A549 (cell line): ENCODE data around the gene GALC. TPM values are rescaled to one million over a fixed set of nuclear protein-coding genes. Genes with fewer than 3 reads are reported as not detected.

Experiments used
- ATAC-seq, 2 experiments: fragments of 200-7000 bp in 1 of 2; fragments of >200 bp in 1 of 2; cut with Nextera tagmentation in 1 of 2; cut with Tn5 transposase in 1 of 2; 3 replicates each; pipeline versions ENCODE4 v1.8.0 to v1.9.1; 2018 to 2020; ENCODE audit warnings: mild to moderate bottlenecking in 1 of 2, moderate library complexity in 1 of 2
- CTCF ChIA-PET: fragments of 300-600 bp; sonication (Branson Sonifier 250); formaldehyde crosslinking; extraction: SDS; loops from one replicate; lab custom pipeline; 2021; ENCODE audit warnings: antibody characterized with exemption, inconsistent platforms; lab: Yijun Ruan, JAX
- POLR2A ChIA-PET: fragments of 350-600 bp; formaldehyde crosslinking; extraction: SDS; loops from one replicate; lab custom pipeline; 2021; ENCODE audit warnings: antibody characterized with exemption, inconsistent platforms; lab: Yijun Ruan, JAX
- DNase-seq, 2 experiments: peaks; one replicate each; pipeline versions ENCODE4 v3.0.0 to v3.0.0-alpha.2; 2011 to 2016; ENCODE audit warnings: low read depth in 1 of 2, low spot score in 1 of 2
- FAIRE-seq: peaks from 2 replicates; lab custom pipeline; 2011; peaks lifted over from hg19 to GRCh38; lab: Jason Lieb, UNC
- H3K27ac ChIP-seq, 2 experiments: fragments of >200 bp; sonication (Bioruptor Twin); formaldehyde crosslinking; 3 replicates each; pipeline ENCODE4 v1.5.1; 2016 to 2017
- H3K4me1 ChIP-seq: fragments of >200 bp; sonication (Bioruptor Twin); formaldehyde crosslinking; 3 replicates; pipeline ENCODE4 v1.6.1; 2016
- H3K4me2 ChIP-seq: fragments of >200 bp; sonication (Bioruptor Twin); formaldehyde crosslinking; 3 replicates; pipeline ENCODE4 v1.6.1; 2016
- H3K4me3 ChIP-seq: fragments of >200 bp; sonication (Bioruptor Twin); formaldehyde crosslinking; 3 replicates; pipeline ENCODE4 v1.5.1; 2016
- H3K9me3 ChIP-seq: fragments of >200 bp; sonication (Bioruptor Twin); formaldehyde crosslinking; 3 replicates; pipeline ENCODE4 v1.6.1; 2016
- CBX8 ChIP-seq: fragments of 200-600 bp; sonication (generic); IDR thresholded peaks from 2 replicates; pipeline ENCODE4 v1.6.1; 2016
- CEBPB ChIP-seq, 2 experiments: fragments of >200 bp in 1 of 2; sonication (Bioruptor Twin) in 1 of 2; formaldehyde crosslinking in 1 of 2; IDR thresholded peaks; 2 replicates each; pipeline ENCODE4 v1.6.1; 2012 to 2016
- EHF ChIP-seq: fragments of 250-450 bp; sonication (Bioruptor Pico); IDR thresholded peaks from 2 replicates; pipeline ENCODE4 v1.5.0; 2020; ENCODE audit warnings: mild to moderate bottlenecking
- EHMT2 ChIP-seq: fragments of 200-600 bp; sonication (generic); IDR thresholded peaks from 2 replicates; pipeline ENCODE4 v1.6.1; 2016; ENCODE audit warnings: antibody characterized with exemption, low read depth, mild to moderate bottlenecking, moderate library complexity
- ESRRA ChIP-seq: fragments of 150-350 bp; IDR thresholded peaks from 2 replicates; pipeline ENCODE4 v1.6.1; 2014; ENCODE audit warnings: mild to moderate bottlenecking, low read length, borderline replicate concordance
- FOSB ChIP-seq: fragments of 250-450 bp; sonication (Bioruptor Pico); IDR thresholded peaks from 2 replicates; pipeline ENCODE4 v1.5.0; 2020; ENCODE audit warnings: mild to moderate bottlenecking, moderate library complexity
- FOSL2 ChIP-seq, 2 experiments: fragments of 450-650 bp in 1 of 2; fragments of >200 bp in 1 of 2; sonication (Bioruptor Twin) in 1 of 2; formaldehyde crosslinking; IDR thresholded peaks; 2 replicates each; pipeline versions ENCODE4 v1.5.0 to v1.6.1; 2016 to 2020; ENCODE audit warnings: mild to moderate bottlenecking in 1 of 2, moderate library complexity in 1 of 2
- FOXS1 ChIP-seq: fragments of 250-450 bp; sonication (Bioruptor Pico); IDR thresholded peaks from 2 replicates; pipeline ENCODE4 v1.5.0; 2020; ENCODE audit warnings: mild to moderate bottlenecking, moderate library complexity
- JUN ChIP-seq, 2 experiments: fragments of >200 bp; sonication (Bioruptor Twin); formaldehyde crosslinking; IDR thresholded peaks; 2 replicates in 1 of 2; 3 replicates in 1 of 2; pipeline ENCODE4 v1.6.1; 2016 to 2017
- JUNB ChIP-seq: fragments of >200 bp; sonication (Bioruptor Twin); formaldehyde crosslinking; IDR thresholded peaks from 2 replicates; pipeline ENCODE4 v1.6.1; 2016
- KDM1A ChIP-seq: fragments of 200-600 bp; sonication (generic); IDR thresholded peaks from 2 replicates; pipeline ENCODE4 v1.6.1; 2016; ENCODE audit warnings: low read depth, mild to moderate bottlenecking
- PHF8 ChIP-seq: fragments of 200-600 bp; sonication (generic); IDR thresholded peaks from 2 replicates; pipeline ENCODE4 v1.6.1; 2016; ENCODE audit warnings: low read depth, mild to moderate bottlenecking, antibody characterized with exemption, moderate library complexity, borderline replicate concordance
- POLR2A ChIP-seq: IDR thresholded peaks from 2 replicates; pipeline ENCODE4 v1.6.1; 2012; ENCODE audit warnings: mild to moderate bottlenecking, low read length
- RAD21 ChIP-seq, 2 experiments: fragments of >200 bp in 1 of 2; sonication (Bioruptor Twin) in 1 of 2; formaldehyde crosslinking in 1 of 2; IDR thresholded peaks in 1 of 2; conservative IDR thresholded peaks in 1 of 2; 2 replicates in 1 of 2; 3 replicates in 1 of 2; pipeline ENCODE4 v1.6.1; 2012 to 2018; ENCODE audit warnings: inconsistent platforms in 1 of 2
- RCOR1 ChIP-seq: fragments of 150-350 bp; IDR thresholded peaks from 2 replicates; pipeline ENCODE4 v1.6.1; 2014; ENCODE audit warnings: antibody characterized with exemption, low read length, low read depth
- RFX5 ChIP-seq: fragments of 450-650 bp; IDR thresholded peaks from 2 replicates; pipeline ENCODE4 v1.7.1; 2014; ENCODE audit warnings: antibody characterized with exemption, mild to moderate bottlenecking, moderate library complexity
- TFCP2L1 ChIP-seq: fragments of 250-450 bp; sonication (Bioruptor Pico); IDR thresholded peaks from 2 replicates; pipeline ENCODE4 v1.5.0; 2021; ENCODE audit warnings: mild to moderate bottlenecking
- ZFP36 ChIP-seq: fragments of 450-650 bp; IDR thresholded peaks from 2 replicates; pipeline ENCODE4 v1.6.1; 2014; ENCODE audit warnings: borderline replicate concordance; ENCODE audit not compliant: partially characterized antibody
- ZNF302 ChIP-seq: fragments of 250-450 bp; sonication (Bioruptor Pico); IDR thresholded peaks from 2 replicates; pipeline ENCODE4 v1.9.0; 2021; ENCODE audit warnings: inconsistent platforms, mild to moderate bottlenecking, moderate library complexity
- WGBS: methylation state at CpG from one replicate; pipeline ENCODE4 v1.1.6; 2017; ENCODE audit errors: missing lambda C conversion rate; 5-methylcytosine and 5-hydroxymethylcytosine counted together
- polyA plus RNA-seq, 4 experiments: library from polyadenylated mRNA; depleted of rRNA in 3 of 4; stranded (reverse); fragments of >200 nt; fragmentation: RNase III in 1 of 4; extraction: RNeasy Plus Mini Kit Qiagen cat#74134 plus additional on column Dnase treatment in 1 of 4; gene quantifications; 2 replicates in 3 of 4; 3 replicates in 1 of 4; pipeline ENCODE4 v1.2.3, GENCODE V29; 2011 to 2017
- TF ChIP-seq, protein P1 (sequence below): fragments of >200 bp; sonication (Bioruptor Twin); formaldehyde crosslinking; IDR thresholded peaks from 3 replicates; pipeline ENCODE4 v1.5.1; 2016
- TF ChIP-seq, protein P2 (sequence below): fragments of 250-450 bp; sonication (Bioruptor Pico); IDR thresholded peaks from 2 replicates; pipeline ENCODE4 v1.5.0; 2020; ENCODE audit warnings: low read depth, mild to moderate bottlenecking, moderate library complexity
- TF ChIP-seq, protein P3 (sequence below): IDR thresholded peaks from 2 replicates; pipeline ENCODE4 v1.6.1; 2012
- TF ChIP-seq, protein P4 (sequence below): fragments of 250-450 bp; sonication (Bioruptor Pico); IDR thresholded peaks from 2 replicates; pipeline ENCODE4 v1.5.0; 2021; ENCODE audit warnings: mild to moderate bottlenecking, moderate library complexity, borderline replicate concordance
- TF ChIP-seq, protein P5 (sequence below): fragments of >200 bp; sonication (Bioruptor Twin); formaldehyde crosslinking; IDR thresholded peaks from 2 replicates; pipeline ENCODE4 v1.6.1; 2016

GALC gene
- polyA plus RNA-seq, 2 of the 4 experiments (the other 2 are of a cell fraction), result 15.5 to 38.3 TPM

DNA sequence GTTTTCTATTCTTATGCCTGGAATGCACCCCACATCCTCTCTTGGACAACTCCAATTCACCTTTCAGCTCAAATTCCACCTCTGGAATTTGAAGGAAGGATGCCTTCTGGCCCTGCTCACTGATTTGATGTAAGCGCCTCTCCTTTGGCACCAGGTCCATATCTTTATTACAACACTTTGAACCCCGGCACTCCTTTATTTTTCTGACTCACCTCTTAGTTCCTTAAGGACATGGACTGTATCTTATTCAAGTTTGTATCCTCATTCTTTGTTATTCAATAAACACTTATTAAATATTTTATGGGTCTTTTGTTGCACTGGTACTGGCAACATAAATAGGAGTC is 3.1 kb downstream of the GALC start:
- ATAC-seq, result no peak
- CTCF ChIA-PET, result interaction anchor here (1.1 kb wide), 1 partner anchor 45 kb away, joined by 3 read pairs; no protein-coding TSS in a partner anchor
- no peak for DNase-seq

DNA sequence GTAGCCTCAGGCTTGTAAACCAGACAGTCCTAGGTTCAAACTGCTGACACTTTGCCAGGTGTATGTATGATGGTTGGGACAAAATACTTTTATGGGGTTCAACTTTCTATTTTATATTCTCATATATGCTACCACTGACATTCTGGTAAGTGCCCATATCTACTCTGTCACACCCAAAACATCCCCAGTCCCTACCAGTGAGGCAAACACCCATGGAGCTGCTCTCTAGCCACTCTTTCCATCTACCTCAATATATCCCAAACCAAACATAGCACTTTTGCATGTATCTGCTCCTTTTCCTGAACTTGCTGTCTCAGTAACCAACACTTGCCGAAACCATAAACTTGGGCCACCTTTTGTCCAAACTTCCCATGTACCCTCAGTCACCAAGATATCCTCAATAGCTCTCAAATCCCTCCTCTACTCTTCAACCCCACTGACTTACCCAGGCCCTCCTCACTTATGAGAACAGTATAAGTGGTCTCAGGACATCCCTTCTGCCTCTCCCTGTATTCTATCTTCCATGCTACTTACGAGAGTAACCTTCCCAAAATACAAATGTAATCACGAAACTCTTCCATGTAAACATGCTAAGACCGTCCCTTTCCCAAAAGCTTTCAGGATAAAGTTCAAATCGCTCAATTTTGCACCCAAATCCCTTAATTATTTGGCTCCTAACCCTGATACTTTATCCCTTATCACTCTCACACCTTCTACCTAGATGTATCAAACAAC is 3.6 kb downstream of the GALC start:
- DNase-seq (no peak), FAIRE-seq (no peak), ATAC-seq (no peak)
- Histone ChIP-seq H3K4me2 (no peak overlapping the region), H3K27ac (no peak overlapping the region), H3K9me3 (no peaks in the 10 kb centered on the region), H3K4me1 (0 out of 3 replicates have a peak, but pooled peaks cover 6% of the 10 kb centered on the region), H3K4me3 (no peak overlapping the region)
- TF ChIP-seq EHF (CRISPR knock-in tag) (no peak), FOSB (CRISPR knock-in tag) (no peak), EHMT2 (no peak), RFX5 (no peak), JUN (IDR thresholded peaks at IDR 0.05) (no peak), TFCP2L1 (no peak), JUNB (no peak), RAD21 (conservative IDR thresholded peaks at IDR 0.05 in 1 of 2, IDR thresholded peaks at IDR 0.05 in 1 of 2) (no peak), RCOR1 (no peak), FOSL2 (IDR thresholded peaks at IDR 0.05) (no peak), FOSL2 (CRISPR knock-in tag; IDR thresholded peaks at IDR 0.05) (no peak), CEBPB (IDR thresholded peaks at IDR 0.05) (no peak), POLR2A (no peak)
- TF ChIP-seq, protein P1, sequence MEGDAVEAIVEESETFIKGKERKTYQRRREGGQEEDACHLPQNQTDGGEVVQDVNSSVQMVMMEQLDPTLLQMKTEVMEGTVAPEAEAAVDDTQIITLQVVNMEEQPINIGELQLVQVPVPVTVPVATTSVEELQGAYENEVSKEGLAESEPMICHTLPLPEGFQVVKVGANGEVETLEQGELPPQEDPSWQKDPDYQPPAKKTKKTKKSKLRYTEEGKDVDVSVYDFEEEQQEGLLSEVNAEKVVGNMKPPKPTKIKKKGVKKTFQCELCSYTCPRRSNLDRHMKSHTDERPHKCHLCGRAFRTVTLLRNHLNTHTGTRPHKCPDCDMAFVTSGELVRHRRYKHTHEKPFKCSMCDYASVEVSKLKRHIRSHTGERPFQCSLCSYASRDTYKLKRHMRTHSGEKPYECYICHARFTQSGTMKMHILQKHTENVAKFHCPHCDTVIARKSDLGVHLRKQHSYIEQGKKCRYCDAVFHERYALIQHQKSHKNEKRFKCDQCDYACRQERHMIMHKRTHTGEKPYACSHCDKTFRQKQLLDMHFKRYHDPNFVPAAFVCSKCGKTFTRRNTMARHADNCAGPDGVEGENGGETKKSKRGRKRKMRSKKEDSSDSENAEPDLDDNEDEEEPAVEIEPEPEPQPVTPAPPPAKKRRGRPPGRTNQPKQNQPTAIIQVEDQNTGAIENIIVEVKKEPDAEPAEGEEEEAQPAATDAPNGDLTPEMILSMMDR, result no peak
- TF ChIP-seq, protein P2, sequence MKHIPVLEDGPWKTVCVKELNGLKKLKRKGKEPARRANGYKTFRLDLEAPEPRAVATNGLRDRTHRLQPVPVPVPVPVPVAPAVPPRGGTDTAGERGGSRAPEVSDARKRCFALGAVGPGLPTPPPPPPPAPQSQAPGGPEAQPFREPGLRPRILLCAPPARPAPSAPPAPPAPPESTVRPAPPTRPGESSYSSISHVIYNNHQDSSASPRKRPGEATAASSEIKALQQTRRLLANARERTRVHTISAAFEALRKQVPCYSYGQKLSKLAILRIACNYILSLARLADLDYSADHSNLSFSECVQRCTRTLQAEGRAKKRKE (CRISPR knock-in tag), result no peak
- POLR2A ChIA-PET, result no interaction called here
- CTCF ChIA-PET, result interaction anchor here (1.1 kb wide), 1 partner anchor 45 kb away, joined by 3 read pairs; no protein-coding TSS in a partner anchor
- 87% methylated on average over 5 of the region's 5 CpGs for WGBS

More for the DNA sequence above, 3.1 kb downstream of the GALC start:
- TF ChIP-seq PHF8 (no peak), CBX8 (no peak), ESRRA (no peak), FOXS1 (CRISPR knock-in tag) (no peak), KDM1A (no peak), ZFP36 (no peak), ZNF302 (CRISPR knock-in tag) (no peak)
- TF ChIP-seq, protein P3, sequence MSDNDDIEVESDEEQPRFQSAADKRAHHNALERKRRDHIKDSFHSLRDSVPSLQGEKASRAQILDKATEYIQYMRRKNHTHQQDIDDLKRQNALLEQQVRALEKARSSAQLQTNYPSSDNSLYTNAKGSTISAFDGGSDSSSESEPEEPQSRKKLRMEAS, result no peak
- TF ChIP-seq, protein P4, sequence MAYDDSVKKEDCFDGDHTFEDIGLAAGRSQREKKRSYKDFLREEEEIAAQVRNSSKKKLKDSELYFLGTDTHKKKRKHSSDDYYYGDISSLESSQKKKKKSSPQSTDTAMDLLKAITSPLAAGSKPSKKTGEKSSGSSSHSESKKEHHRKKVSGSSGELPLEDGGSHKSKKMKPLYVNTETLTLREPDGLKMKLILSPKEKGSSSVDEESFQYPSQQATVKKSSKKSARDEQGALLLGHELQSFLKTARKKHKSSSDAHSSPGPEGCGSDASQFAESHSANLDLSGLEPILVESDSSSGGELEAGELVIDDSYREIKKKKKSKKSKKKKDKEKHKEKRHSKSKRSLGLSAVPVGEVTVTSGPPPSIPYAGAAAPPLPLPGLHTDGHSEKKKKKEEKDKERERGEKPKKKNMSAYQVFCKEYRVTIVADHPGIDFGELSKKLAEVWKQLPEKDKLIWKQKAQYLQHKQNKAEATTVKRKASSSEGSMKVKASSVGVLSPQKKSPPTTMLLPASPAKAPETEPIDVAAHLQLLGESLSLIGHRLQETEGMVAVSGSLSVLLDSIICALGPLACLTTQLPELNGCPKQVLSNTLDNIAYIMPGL (CRISPR knock-in tag), result no peak
- TF ChIP-seq, protein P5, sequence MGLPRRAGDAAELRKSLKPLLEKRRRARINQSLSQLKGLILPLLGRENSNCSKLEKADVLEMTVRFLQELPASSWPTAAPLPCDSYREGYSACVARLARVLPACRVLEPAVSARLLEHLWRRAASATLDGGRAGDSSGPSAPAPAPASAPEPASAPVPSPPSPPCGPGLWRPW, result no peak
- 80% methylated on average over 2 of the region's 2 CpGs for WGBS
- Histone ChIP-seq H3K4me1 (0 out of 3 replicates have a peak, but pooled peaks cover 6% of the 10 kb centered on the region), H3K27ac (no peak overlapping the region), H3K4me3 (no peak overlapping the region), H3K4me2 (no peak overlapping the region), H3K9me3 (no peaks in the 10 kb centered on the region)
- no peak for FAIRE-seq
- POLR2A ChIA-PET, result no interaction called here
